Stomach smooth muscle (tissue), 2 donors: Measurements from ENCODE around the gene HHATL.

ENCODE experiments used
- H3K27ac ChIP-seq: one replicate; pipeline ENCODE4 v1.7.0; 2013; ENCODE audit warnings: mild to moderate bottlenecking, low read length, inconsistent platforms
- H3K27me3 ChIP-seq, 2 donors: one replicate each; pipeline ENCODE4 v1.7.0; 2013; ENCODE audit warnings: low read length in 2 of 2; ENCODE audit not compliant: insufficient read depth in 2 of 2, control insufficient read depth in 1 of 2
- H3K36me3 ChIP-seq, 2 donors: one replicate each; pipeline ENCODE4 v1.7.0; 2013; ENCODE audit warnings: low read length in 2 of 2; ENCODE audit not compliant: control insufficient read depth in 2 of 2, insufficient read depth in 2 of 2
- H3K4me1 ChIP-seq: one replicate; pipeline ENCODE4 v1.7.0; 2013; ENCODE audit warnings: low read length; ENCODE audit not compliant: control insufficient read depth, insufficient read depth
- H3K4me3 ChIP-seq, 2 donors: one replicate each; pipeline ENCODE4 v1.7.0; 2013; ENCODE audit warnings: low read length in 2 of 2
- H3K9ac ChIP-seq, 2 donors: one replicate each; pipeline ENCODE4 v1.7.0; 2013; ENCODE audit warnings: low read length in 2 of 2, mild to moderate bottlenecking in 1 of 2
- H3K9me3 ChIP-seq, 2 donors: one replicate each; pipeline ENCODE4 v1.7.0; 2013; ENCODE audit warnings: low read length in 2 of 2; ENCODE audit not compliant: control insufficient read depth in 2 of 2
- donor health status: healthy.
- donor health status: Pancreatic carcinoma.

Gene HHATL

GRCh38 chr3:42704136-42704841 lies 1.7 kb upstream of the HHATL start:
- H3K9ac ChIP-seq: no peak overlapping the region

DNA sequence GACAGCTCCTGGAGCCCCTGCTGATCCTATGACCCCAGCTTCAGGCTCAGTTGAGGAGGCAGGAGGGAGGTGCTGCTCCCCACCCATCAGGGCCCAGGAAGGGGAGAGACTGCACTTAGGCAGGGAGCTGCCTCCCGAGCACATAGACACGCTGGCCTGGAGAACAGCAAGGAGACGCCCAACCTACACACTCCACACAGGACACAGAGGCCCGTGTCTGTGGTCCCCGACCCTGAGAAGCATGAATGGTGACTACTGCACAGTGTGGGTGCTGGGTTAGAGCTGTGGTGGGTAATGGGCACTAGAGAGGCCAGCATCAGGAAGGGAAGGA lies 1.1 kb upstream of the HHATL start:
- no peaks in the 10 kb centered on the region for H3K36me3 ChIP-seq
- no peak overlapping the region for H3K9ac ChIP-seq
- no peaks in the 10 kb centered on the region for H3K9me3 ChIP-seq
- peaks cover 0 to 4% of the 10 kb centered on the region in 2 donors for H3K27me3 ChIP-seq
- no peak overlapping the region for H3K4me3 ChIP-seq
- H3K4me1 ChIP-seq: no peaks in the 10 kb centered on the region
- H3K27ac ChIP-seq: no peak overlapping the region

More at GRCh38 chr3:42704136-42704841, 1.7 kb upstream of the HHATL start:
- H3K4me1 ChIP-seq: no peaks in the 10 kb centered on the region
- H3K4me3 ChIP-seq: no peak overlapping the region
- no peaks in the 10 kb centered on the region for H3K9me3 ChIP-seq
- H3K27ac ChIP-seq: no peak overlapping the region
- no peaks in the 10 kb centered on the region for H3K36me3 ChIP-seq
- peaks cover 0 to 4% of the 10 kb centered on the region in 2 donors for H3K27me3 ChIP-seq

GRCh38 chr3:42702982-42703694 lies 540 bp upstream of the HHATL start:
- no peaks in the 10 kb centered on the region for H3K9me3 ChIP-seq
- H3K36me3 ChIP-seq: no peaks in the 10 kb centered on the region
- no peak overlapping the region for H3K9ac ChIP-seq
- no peaks in the 10 kb centered on the region for H3K4me1 ChIP-seq
- no peak overlapping the region for H3K4me3 ChIP-seq
- H3K27ac ChIP-seq: no peak overlapping the region
- peaks cover 0 to 4% of the 10 kb centered on the region in 2 donors for H3K27me3 ChIP-seq

DNA sequence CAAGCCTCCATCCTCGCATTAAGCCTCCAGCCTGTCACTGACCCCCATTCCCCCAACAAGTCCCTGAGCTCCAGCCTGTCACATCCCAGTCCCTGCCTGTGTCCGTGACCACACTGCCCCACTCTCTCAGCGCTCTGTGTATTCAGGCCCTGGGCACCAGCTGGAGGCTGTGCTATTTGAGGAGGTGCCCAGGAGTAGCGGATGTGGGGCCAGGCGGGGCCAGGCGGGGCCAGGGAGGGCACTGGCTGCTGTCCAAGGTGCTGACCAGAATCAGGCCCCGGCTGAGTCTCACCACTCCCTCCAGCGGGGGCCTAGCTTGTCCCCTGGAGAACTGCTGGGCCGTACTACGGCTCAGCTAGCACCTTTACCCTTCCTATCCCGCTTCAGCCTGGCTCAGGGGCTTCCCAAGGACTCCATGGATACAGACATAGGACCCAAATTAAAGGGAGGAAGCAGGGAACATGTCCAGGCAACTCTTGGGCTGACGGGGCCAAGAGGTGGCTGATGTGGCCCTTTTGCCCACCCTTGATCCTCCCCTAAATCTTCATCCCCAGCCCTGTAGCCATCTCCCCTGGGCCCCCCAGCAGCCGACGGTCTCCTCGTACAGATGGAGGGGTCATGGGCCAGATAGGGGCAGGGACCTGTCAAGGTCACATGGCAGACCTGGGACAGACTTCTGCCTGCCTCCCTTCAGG lies 1.1 kb downstream of the HHATL start:
- no peaks in the 10 kb centered on the region for H3K36me3 ChIP-seq
- H3K4me1 ChIP-seq: no peaks in the 10 kb centered on the region
- no peak overlapping the region for H3K9ac ChIP-seq
- H3K27ac ChIP-seq: no peak overlapping the region
- H3K4me3 ChIP-seq: no peak overlapping the region
- peaks cover 0 to 4% of the 10 kb centered on the region in 2 donors for H3K27me3 ChIP-seq
- no peaks in the 10 kb centered on the region for H3K9me3 ChIP-seq

GRCh38 chr3:42700366-42701288 lies 2.0 kb downstream of the HHATL start:
- no peak overlapping the region for H3K4me3 ChIP-seq
- no peaks in the 10 kb centered on the region for H3K9me3 ChIP-seq
- peaks cover 0 to 4% of the 10 kb centered on the region in 2 donors for H3K27me3 ChIP-seq
- no peak overlapping the region for H3K27ac ChIP-seq
- no peaks in the 10 kb centered on the region for H3K4me1 ChIP-seq
- no peaks in the 10 kb centered on the region for H3K36me3 ChIP-seq
- H3K9ac ChIP-seq: no peak overlapping the region

- no peak overlapping the region for H3K27ac ChIP-seq
- no peaks in the 10 kb centered on the region for H3K9me3 ChIP-seq
- no peaks in the 10 kb centered on the region for H3K4me1 ChIP-seq
- H3K9ac ChIP-seq: no peak overlapping the region
- H3K27me3 ChIP-seq: peaks cover 0 to 4% of the 10 kb centered on the region in 2 donors
- H3K36me3 ChIP-seq: no peaks in the 10 kb centered on the region
- no peak overlapping the region for H3K4me3 ChIP-seq
These were observed 3.1 kb downstream of the HHATL start for GRCh38 chr3:42699511-42699971.

DNA sequence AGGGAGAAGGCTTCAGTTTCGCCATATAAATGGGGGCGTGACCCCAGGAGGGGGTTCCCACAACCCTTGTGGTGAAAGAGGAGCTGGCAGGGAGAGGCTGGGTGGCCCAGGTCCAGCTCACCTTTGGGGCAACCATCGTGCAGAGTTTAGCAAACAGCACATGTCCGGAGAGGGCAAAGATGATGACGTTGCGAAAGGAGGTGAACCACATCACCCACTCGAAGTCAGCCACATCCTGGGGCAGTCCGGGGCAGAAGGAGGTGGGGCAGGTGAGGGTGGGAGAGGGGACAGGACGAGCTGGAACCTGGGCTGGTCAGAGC lies 3.7 kb downstream of the HHATL start:
- H3K4me1 ChIP-seq: no peaks in the 10 kb centered on the region
- no peak overlapping the region for H3K27ac ChIP-seq

DNA sequence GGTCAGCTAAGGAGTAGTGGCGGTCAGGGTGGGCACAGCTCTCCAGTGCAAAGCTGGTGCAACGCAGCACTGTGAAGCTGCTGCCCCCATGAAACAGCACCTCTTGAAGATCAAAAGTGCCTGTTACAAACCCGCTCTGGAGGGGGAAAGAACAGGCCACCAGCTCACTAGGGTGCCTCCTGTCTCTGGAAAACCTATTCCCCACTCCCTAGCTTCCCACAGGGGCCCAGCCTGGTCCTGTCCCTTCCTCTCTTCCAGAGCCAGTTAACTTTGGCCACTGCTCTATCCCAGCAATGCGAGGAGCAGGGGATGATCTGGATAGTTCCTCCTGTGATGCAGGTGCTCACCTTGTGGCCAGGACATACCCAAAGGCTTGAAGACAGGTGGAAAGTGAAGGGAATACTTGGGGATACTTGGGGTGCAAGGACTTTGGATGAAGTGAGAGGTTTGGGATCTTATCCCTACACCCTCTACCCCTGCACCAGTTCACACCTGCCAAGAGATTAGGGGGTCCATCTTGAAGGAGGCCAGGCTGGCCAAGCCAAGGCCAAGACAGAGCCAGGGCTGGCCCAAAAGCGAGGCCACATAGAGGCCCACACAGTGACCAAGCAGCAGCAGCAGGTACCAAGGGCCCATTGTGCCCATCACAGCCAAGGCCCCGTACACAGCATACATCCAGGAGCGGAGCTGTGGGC lies 4.2 kb downstream of the HHATL start:
- no peaks in the 10 kb centered on the region for H3K9me3 ChIP-seq
- no peak overlapping the region for H3K9ac ChIP-seq
- no peaks in the 10 kb centered on the region for H3K4me1 ChIP-seq
- H3K4me3 ChIP-seq: no peak overlapping the region
- H3K27ac ChIP-seq: no peak overlapping the region
- H3K27me3 ChIP-seq: peaks cover 0 to 4% of the 10 kb centered on the region in 2 donors
- H3K36me3 ChIP-seq: no peaks in the 10 kb centered on the region

More for the DNA sequence above, 3.7 kb downstream of the HHATL start:
- no peaks in the 10 kb centered on the region for H3K9me3 ChIP-seq
- no peak overlapping the region for H3K4me3 ChIP-seq
- no peaks in the 10 kb centered on the region for H3K36me3 ChIP-seq
- no peak overlapping the region for H3K9ac ChIP-seq
- peaks cover 0 to 4% of the 10 kb centered on the region in 2 donors for H3K27me3 ChIP-seq

GRCh38 chr3:42697289-42698051 lies 5.1 kb downstream of the HHATL start:
- Histone ChIP-seq H3K27ac (no peak overlapping the region), H3K27me3 (peaks cover 0 to 4% of the 10 kb centered on the region in 2 donors), H3K4me1 (no peaks in the 10 kb centered on the region), H3K4me3 (no peak overlapping the region), H3K9ac (no peak overlapping the region), H3K9me3 (no peaks in the 10 kb centered on the region), H3K36me3 (no peaks in the 10 kb centered on the region)
